ENCODE measurements around the gene DKK1.
"Not testable (repeated sequence)": the region's sequence is repeated elsewhere in the genome, so short reads cannot be mapped to it uniquely, and the experiment has no call there.

DKK1 gene

DNA sequence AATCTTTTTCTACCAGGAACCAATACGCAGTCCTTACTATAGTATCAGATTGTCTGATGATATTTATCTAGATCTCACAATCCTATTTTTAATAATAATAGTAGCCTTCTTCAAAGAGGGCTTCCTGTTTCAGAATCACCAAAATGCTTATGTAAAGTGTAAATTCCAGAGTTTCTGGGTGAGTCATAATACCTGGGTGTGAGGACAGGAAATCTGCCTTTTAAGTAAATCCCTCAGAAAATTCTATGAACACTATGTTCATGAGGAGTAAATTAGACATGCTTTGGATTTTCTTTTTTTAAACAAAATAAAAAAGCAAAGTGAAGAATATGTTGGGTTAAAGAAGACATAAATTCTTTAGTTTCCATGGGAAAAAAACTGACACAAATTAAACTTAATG, 20.5 kb downstream of the DKK1 start:
- CTCF ChIA-PET: no interaction called here
- Mint-ChIP-seq H3K4me1 (no peaks in the 10 kb centered on the region), H3K9me3 (no peaks in the 10 kb centered on the region), H3K27me3 (no peaks in the 10 kb centered on the region), H3K36me3 (no peaks in the 10 kb centered on the region), H3K27ac (no peak overlapping the region), H3K4me3 (no peak overlapping the region)
- no peak for DNase-seq

DNA sequence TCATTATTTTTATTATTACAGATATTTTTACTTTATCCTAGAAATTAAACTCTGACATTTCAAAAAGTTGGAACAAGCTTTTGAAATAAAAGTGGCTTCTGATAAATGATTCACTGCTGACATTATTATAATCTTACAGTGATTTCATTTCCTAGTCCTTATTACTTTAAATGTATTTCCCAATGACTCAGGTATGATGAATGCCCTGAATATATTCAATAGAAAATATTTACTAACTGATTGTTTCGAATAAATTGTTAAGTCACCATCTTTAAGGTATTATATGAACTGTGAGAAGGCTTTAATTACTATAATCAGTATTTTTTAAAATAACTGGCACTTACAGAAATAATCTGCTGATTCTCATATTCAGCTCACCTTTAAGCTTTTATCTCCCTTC, 21.6 kb downstream of the DKK1 start:
- no peaks in the 10 kb centered on the region for H3K36me3 Mint-ChIP-seq
- no peak overlapping the region for H3K27ac Mint-ChIP-seq
- no peaks in the 10 kb centered on the region for H3K27me3 Mint-ChIP-seq
- H3K4me1 Mint-ChIP-seq: no peaks in the 10 kb centered on the region
- CTCF ChIA-PET: no interaction called here
- no peaks in the 10 kb centered on the region for H3K9me3 Mint-ChIP-seq
- no peak overlapping the region for H3K4me3 Mint-ChIP-seq
- no peak for DNase-seq

DNA sequence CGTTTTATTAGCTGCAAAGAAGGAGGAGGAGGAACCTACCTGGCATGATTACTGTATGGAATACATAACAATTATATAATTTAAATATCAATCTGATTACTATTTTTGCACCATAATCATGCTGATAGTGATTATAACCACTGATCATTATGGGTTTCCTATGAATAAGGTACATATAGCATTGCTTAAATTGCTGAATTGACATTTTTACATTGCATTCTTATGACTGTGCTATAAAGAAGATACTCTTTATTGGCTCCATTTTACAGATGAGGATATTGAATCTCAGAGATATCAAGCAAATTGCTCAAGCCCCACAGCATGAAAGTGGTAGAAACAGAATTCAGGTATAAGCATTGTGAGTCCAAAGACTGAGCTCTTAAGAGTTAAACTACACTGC, 23.1 kb downstream of the DKK1 start:
- CTCF ChIA-PET: no interaction called here
- H3K36me3 Mint-ChIP-seq: no peaks in the 10 kb centered on the region
- DNase-seq: no peak
- no peak overlapping the region for H3K4me3 Mint-ChIP-seq
- H3K27me3 Mint-ChIP-seq: no peaks in the 10 kb centered on the region
- no peak overlapping the region for H3K27ac Mint-ChIP-seq
- H3K9me3 Mint-ChIP-seq: no peaks in the 10 kb centered on the region
- H3K4me1 Mint-ChIP-seq: no peaks in the 10 kb centered on the region

DNA sequence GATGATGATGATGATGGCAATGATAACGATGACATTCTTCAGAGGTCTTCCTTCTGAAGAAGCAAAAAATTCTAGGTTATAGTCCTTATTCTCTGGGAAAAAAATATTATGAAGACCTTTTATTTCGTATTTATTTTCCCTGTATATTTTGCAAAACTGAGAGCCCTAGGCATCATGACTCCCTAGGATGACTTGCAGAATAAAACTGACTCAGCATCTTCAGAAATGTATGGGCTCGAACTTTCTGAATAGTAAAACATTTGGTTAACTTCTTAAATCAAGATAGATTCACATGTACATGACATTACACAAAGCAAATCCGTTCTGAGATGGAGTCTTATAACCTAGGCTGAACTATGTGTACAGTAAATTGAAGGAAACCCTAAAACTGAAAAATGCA, 29.4 kb downstream of the DKK1 start:
- Mint-ChIP-seq H3K9me3 (no peaks in the 10 kb centered on the region), H3K27ac (no peak overlapping the region), H3K4me1 (no peaks in the 10 kb centered on the region), H3K4me3 (no peak overlapping the region), H3K36me3 (no peaks in the 10 kb centered on the region), H3K27me3 (no peaks in the 10 kb centered on the region)
- CTCF ChIA-PET: no interaction called here
- DNase-seq: no peak

DNA sequence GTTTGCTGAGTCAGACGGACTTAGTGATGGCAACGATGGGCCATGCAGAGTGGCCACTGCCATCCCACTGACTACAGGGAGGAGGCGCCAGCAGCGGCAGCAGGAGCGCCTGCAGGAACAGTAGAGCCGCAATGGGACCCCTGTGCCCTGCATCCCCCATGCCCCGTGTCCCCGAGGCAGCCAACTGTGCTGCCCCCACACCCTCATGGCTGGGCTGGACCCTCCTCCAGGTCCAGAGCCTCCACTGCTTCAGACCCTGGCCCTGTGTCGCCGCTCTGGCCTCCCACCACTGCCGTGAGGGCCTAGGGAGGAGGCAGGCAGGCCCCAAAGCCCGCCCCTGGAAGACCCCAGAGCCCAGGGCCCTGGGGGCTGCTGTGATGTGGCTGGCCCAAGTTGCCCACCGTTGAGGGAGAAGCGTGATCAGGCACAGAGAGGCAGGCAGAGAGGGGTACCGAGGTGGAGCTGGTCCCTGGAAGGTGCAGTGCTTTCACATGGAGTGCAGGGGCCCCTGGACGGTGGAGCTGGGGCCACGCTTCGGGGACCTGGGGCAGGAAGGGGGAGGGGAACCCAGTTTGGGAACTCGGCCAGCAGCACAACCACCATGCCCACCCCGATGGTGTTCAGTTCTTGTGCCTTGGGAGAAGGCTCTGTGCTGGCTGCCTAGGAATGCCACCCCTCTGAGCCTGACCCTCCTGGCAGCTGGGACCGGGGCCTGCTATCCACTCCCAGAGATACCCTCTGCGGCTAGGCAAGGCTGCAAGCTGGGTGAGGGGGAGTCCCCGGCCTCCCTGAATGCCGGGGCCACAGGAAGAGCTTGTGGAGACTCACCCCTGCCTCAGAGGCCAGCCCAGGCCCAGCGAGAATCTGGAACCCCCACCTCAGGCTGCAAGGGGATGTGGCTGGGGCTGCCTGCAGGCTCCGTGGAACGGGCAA, 32.6 kb downstream of the DKK1 start:
- Mint-ChIP-seq H3K36me3 (no peaks in the 10 kb centered on the region), H3K27me3 (no peaks in the 10 kb centered on the region), H3K9me3 (no peaks in the 10 kb centered on the region), H3K4me1 (no peaks in the 10 kb centered on the region), H3K4me3 (no peak overlapping the region), H3K27ac (no peak overlapping the region)
- no peak for DNase-seq
- CTCF ChIA-PET: no interaction called here

DNA sequence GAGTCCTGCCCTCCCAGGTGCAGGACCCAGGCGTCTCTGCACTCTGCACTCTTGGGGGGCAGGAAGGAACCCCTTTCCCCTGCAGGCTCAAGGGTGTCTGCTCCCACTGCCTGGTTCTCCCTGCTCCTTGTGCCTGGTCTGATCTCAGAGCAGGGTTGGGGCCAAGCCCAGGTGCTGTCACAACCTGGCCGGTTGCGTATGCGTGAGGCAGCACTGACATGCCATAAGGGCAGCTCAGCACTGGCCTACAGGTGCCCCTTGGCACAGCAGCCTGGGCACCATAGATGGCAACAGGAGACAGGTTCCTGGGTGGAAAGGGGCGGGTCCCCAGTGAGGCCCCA, 33.2 kb downstream of the DKK1 start:
- Mint-ChIP-seq H3K27me3 (no peaks in the 10 kb centered on the region), H3K9me3 (no peaks in the 10 kb centered on the region), H3K27ac (no peak overlapping the region), H3K36me3 (no peaks in the 10 kb centered on the region), H3K4me1 (no peaks in the 10 kb centered on the region), H3K4me3 (no peak overlapping the region)
- CTCF ChIA-PET: no interaction called here
- DNase-seq: no peak

DNA sequence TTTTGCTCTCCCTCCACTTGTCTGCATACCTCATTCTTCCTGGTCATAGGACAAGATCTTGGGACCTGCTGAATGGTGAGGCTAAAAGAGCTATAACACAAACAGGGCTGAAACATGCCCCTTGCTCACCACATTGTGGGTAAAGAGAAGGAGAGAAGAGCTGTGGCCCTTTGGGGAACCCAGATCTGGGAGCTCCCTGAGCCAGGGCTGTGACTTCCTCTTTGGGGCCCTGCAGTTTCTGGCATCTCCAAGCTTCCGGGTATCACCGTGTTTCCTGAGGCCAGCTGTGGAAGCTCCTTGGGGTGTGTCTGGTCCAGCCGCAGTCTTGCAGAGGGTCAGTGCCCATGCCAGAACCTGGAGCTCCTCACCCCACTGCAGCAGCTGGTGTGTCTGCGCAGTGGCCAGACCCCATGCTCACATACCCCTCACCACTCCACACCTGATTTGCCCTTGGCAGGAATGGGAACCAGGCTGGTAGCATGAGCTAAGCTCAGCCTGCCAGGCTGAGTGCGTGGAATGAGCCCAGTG, 34.0 kb downstream of the DKK1 start:
- CTCF ChIA-PET: interaction anchor here (0.6 kb wide), 1 partner anchor 219 kb away, joined by 7 read pairs; no protein-coding TSS in a partner anchor
- Mint-ChIP-seq H3K36me3 (no peaks in the 10 kb centered on the region), H3K27me3 (no peaks in the 10 kb centered on the region), H3K4me3 (no peak overlapping the region), H3K27ac (no peak overlapping the region), H3K9me3 (no peaks in the 10 kb centered on the region), H3K4me1 (no peaks in the 10 kb centered on the region)
- no peak for DNase-seq

DNA sequence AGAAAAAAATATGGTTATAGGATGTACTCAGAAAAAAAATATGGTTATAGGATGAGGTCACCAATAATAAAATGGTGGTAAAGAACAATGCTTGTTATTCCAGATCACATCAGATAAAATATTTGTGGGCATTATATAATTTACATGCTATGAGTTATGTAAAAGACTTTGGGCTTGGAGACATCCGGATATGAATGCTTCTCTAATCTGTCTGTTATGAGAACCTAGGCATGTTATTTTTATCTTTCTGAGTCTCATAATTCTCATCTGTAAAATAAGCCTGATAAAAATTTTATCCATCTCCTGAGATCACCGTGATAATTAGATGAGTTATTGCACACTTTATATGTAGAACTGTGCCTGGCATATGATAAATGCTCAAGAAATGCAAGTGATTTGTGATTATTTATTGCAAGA, 37.8 kb downstream of the DKK1 start:
- H3K27me3 Mint-ChIP-seq: no peaks in the 10 kb centered on the region
- no peaks in the 10 kb centered on the region for H3K9me3 Mint-ChIP-seq
- H3K4me3 Mint-ChIP-seq: no peak overlapping the region
- no peaks in the 10 kb centered on the region for H3K4me1 Mint-ChIP-seq
- H3K27ac Mint-ChIP-seq: no peak overlapping the region
- CTCF ChIA-PET: no interaction called here
- DNase-seq: no peak
- no peaks in the 10 kb centered on the region for H3K36me3 Mint-ChIP-seq

DNA sequence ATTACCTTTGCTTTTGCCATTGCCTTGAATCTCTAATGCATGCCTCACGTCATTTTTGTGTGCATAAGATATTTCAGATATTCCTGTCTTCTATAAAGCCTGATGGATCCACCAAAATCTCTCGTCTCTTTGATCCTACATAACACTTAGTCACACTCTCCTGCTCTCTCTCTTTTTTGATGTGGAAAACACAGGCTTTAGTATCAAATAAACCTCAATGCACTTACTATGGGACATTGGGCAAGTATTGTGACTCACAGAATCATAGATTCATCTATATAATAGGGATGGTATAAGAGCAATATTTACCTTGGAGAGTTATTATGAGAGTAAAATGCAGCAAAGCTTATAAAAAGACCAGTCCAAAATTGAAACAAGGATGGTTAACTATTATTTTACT, 39.1 kb downstream of the DKK1 start:
- Mint-ChIP-seq H3K4me1 (no peaks in the 10 kb centered on the region), H3K9me3 (no peaks in the 10 kb centered on the region), H3K27ac (no peak overlapping the region), H3K4me3 (no peak overlapping the region), H3K36me3 (no peaks in the 10 kb centered on the region), H3K27me3 (no peaks in the 10 kb centered on the region)
- DNase-seq: no peak
- CTCF ChIA-PET: no interaction called here

DNA sequence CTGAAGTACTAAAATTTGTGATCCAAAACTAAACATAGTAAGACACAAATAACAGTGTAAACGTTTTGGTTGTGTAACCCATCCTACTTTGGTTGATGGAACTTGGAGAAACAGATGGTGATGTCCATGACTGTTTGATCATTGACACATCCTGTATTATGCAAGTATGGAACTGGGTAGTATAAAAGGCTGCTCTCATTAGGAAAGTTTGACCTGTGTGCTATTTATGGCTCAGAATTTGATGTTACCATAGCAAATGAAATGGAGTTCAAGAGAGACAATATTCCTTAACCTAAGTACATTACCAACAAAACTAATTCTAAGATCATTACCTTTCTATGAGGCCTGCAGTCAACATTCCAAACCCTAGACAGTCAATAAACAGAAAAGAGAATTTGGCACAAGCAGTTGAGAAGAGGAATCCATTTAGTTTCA, 39.9 kb downstream of the DKK1 start:
- Mint-ChIP-seq H3K27me3 (no peaks in the 10 kb centered on the region), H3K4me3 (no peak overlapping the region), H3K36me3 (no peaks in the 10 kb centered on the region), H3K4me1 (no peaks in the 10 kb centered on the region), H3K9me3 (no peaks in the 10 kb centered on the region), H3K27ac (no peak overlapping the region)
- no peak for DNase-seq
- CTCF ChIA-PET: no interaction called here

DNA sequence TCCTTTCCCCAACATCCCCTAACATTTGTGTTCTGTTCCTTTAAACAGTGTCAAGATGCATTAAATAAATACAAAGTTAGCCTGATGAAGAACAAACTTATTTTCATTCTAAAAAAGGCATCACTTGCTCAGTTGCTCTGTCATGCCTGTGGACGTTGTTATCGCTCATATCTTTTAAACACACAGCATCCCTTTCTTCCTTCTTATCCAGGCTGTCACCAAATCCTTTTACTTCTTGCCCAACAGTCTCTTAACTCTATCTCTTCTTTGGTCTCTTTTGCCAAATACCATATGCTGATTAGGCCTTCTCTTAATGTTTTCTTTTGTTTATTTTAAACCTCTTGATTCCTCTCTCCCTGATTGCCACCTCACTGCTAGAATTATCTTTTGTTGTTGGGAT, 43.9 kb downstream of the DKK1 start:
- H3K4me3 Mint-ChIP-seq: no peak overlapping the region
- no peaks in the 10 kb centered on the region for H3K27me3 Mint-ChIP-seq
- H3K4me1 Mint-ChIP-seq: no peaks in the 10 kb centered on the region
- H3K27ac Mint-ChIP-seq: no peak overlapping the region
- DNase-seq: no peak
- CTCF ChIA-PET: no interaction called here
- no peaks in the 10 kb centered on the region for H3K36me3 Mint-ChIP-seq
- H3K9me3 Mint-ChIP-seq: no peaks in the 10 kb centered on the region

DNA sequence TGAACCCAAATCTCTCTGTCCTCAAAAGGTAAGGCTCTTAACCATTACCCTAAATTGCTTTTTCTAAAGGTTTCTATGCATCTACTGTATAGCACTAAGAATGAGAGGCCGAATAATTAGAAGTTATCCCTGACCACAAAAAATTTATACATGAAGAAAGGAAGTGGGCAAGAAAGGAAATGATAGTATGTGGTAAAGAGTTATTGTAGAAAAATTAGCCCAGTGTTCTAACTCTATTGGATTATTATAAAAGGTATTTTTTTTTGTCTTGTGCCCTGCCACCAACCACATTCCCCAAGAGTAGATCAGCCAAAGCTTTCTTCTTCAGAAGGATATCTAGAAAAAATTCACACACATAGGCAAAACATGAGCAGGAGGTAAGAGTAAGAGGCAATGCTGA, 45.4 kb downstream of the DKK1 start:
- Mint-ChIP-seq H3K4me1 (no peaks in the 10 kb centered on the region), H3K27ac (no peak overlapping the region), H3K27me3 (no peaks in the 10 kb centered on the region), H3K4me3 (no peak overlapping the region), H3K36me3 (no peaks in the 10 kb centered on the region), H3K9me3 (peaks cover 2% of the 10 kb centered on the region)
- no peak for DNase-seq
- CTCF ChIA-PET: no interaction called here

DNA sequence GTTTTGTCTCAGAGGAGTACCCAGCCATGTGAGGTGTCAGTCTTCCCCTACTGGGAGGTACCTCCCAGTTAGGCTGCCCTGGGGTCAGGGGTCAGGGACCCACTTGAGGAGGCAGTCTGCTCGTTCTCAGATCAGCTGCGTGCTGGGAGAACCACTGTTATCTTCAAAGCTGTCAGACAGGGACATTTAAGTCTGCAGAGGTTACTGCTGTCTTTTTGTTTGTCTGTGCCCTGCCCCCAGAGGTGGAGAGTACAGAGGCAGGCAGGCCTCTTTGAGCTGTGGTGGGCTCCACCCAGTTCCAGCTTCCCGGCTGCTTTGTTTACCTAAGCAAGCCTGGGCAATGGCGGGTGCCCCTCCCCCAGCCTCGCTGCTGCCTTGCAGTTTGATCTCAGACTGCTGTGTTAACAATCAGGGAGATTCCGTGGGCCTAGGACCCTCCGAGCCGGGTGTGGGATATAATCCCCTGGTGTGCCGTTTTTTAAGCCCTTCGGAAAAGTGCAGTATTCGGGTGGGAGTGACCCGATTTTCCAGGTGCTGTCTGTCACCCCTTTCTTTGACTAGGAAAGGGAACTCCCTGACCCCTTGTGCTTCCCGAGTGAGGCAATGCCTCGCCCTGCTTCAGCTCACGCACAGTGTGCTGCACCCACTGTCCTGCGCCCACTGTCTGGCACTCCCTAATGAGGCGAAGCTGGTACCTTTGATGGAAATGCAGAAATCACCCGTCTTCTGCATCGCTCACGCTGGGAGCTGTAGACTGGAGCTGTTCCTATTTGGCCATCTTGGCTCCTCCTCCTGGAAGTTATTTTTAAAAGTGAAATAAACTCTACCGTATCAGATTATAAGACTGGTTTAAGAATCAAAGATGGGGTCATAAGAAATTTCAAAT, 51.7 kb downstream of the DKK1 start:
- CTCF ChIA-PET, H3K27ac Mint-ChIP-seq, H3K36me3 Mint-ChIP-seq, H3K27me3 Mint-ChIP-seq, H3K4me1 Mint-ChIP-seq, H3K9me3 Mint-ChIP-seq, DNase-seq, H3K4me3 Mint-ChIP-seq: not testable (repeated sequence)

All from activated naive CD4-positive, alpha-beta T cell treated with anti-CD3 and anti-CD28 coated beads, Interleukin-2, amount 10 ng/mL, durations not matched to agents 7 days and 5 days (primary cell).